Stimulated activated CD4-positive, alpha-beta T cell treated with anti-CD3 and anti-CD28 coated beads, Interleukin-12 subunit alpha, Interleukin-12 subunit beta, amount 100 ng/mL, for 48 hours (primary cell): ENCODE results near the gene COIL.
A peak's percentile ranks its signal among the peaks of the same experiment; 100 is the strongest.

ENCODE experiments used
- DNase-seq, 3 donors: peaks; one replicate each; pipeline ENCODE4 v3.0.0-alpha.2; 2020; ENCODE audit warnings: low read depth in 2 of 3, low spot score in 1 of 3

The COIL gene

GRCh38 chr17:56910509-56911235, 50.2 kb downstream of the COIL start:
- DNase-seq, result no peak

- DNase-seq, result no peak
These were observed 50.9 kb downstream of the COIL start for GRCh38 chr17:56909742-56910508.

- no peak for DNase-seq
These were observed 52.8 kb downstream of the COIL start for GRCh38 chr17:56908001-56908542.

- no peak for DNase-seq
These were observed 57.3 kb downstream of the COIL start for GRCh38 chr17:56903560-56903959.

GRCh38 chr17:56902348-56902747, 58.5 kb downstream of the COIL start:
- no peak for DNase-seq

- DNase-seq, result no peak
These were observed 61.4 kb downstream of the COIL start for GRCh38 chr17:56899403-56899802.

GRCh38 chr17:56898874-56899273, 62.0 kb downstream of the COIL start:
- DNase-seq, result no peak

- no peak for DNase-seq
These were observed 63.0 kb downstream of the COIL start for GRCh38 chr17:56897646-56898424.

GRCh38 chr17:56896968-56897359, 63.9 kb downstream of the COIL start:
- no peak for DNase-seq

GRCh38 chr17:56896217-56896967, 64.5 kb downstream of the COIL start:
- no peak for DNase-seq

- DNase-seq, result no peak
These were observed 65.9 kb downstream of the COIL start for GRCh38 chr17:56894859-56895455.

GRCh38 chr17:56893503-56893902, 67.3 kb downstream of the COIL start:
- DNase-seq, result no peak

- DNase-seq, result no peak
These were observed 68.5 kb downstream of the COIL start for GRCh38 chr17:56892333-56892732.

- peak; percentile 25 to 37 (median 30) for DNase-seq
These were observed 69.1 kb downstream of the COIL start for GRCh38 chr17:56891751-56892150.

- DNase-seq, result no peak
These were observed 69.8 kb downstream of the COIL start for GRCh38 chr17:56890906-56891674.

- DNase-seq, result no peak
These were observed 70.5 kb downstream of the COIL start for GRCh38 chr17:56890390-56890789.
